H1 (cell line): Measurements from ENCODE around the gene AGAP3.

ENCODE experiments used
- ATF2 ChIP-seq: IDR thresholded peaks from 2 replicates; pipeline ENCODE4 v1.6.1; 2012; ENCODE audit warnings: low read length, inconsistent platforms
- BCL11A ChIP-seq, 2 experiments: IDR thresholded peaks; one replicate each; pipeline ENCODE4 v1.6.1; 2011; ENCODE audit warnings: low read depth in 2 of 2, low read length in 2 of 2, mild to moderate bottlenecking in 2 of 2
- CTCF ChIP-seq, 3 experiments: IDR thresholded peaks; 1 replicate in 2 of 3; 2 replicates in 1 of 3; pipeline versions ENCODE4 v1.5.1 to v1.6.1; 2011; ENCODE audit warnings: low read length in 3 of 3, mild to moderate bottlenecking in 3 of 3, inconsistent platforms in 2 of 3, low read depth in 1 of 3, moderate library complexity in 1 of 3; ENCODE audit not compliant: insufficient read depth in 1 of 3; ENCODE audit errors: control extremely low read depth in 1 of 3
- EZH2 ChIP-seq: fragments of 200-600 bp; sonication (generic); IDR thresholded peaks from 2 replicates; pipeline ENCODE4 v1.7.1; 2012; ENCODE audit warnings: low read depth, mild to moderate bottlenecking, moderate library complexity, low read length, inconsistent platforms; ENCODE audit not compliant: severe bottlenecking
- POLR2AphosphoS5 ChIP-seq: IDR thresholded peaks from 2 replicates; pipeline ENCODE4 v1.6.1; 2011; ENCODE audit warnings: low read depth, low read length
- RXRA ChIP-seq: IDR thresholded peaks from 2 replicates; pipeline ENCODE4 v1.6.1; 2011; ENCODE audit warnings: low read depth, mild to moderate bottlenecking, low read length, moderate library complexity; ENCODE audit not compliant: insufficient read depth
- SAP30 ChIP-seq: fragments of 300-600 bp; sonication (generic); IDR thresholded peaks from 2 replicates; pipeline ENCODE4 v1.7.1; 2012; ENCODE audit warnings: low read length, moderate library complexity, mild to moderate bottlenecking, inconsistent platforms; ENCODE audit not compliant: insufficient read depth, insufficient replicate concordance
- SP1 ChIP-seq: IDR thresholded peaks from 2 replicates; pipeline ENCODE4 v1.6.1; 2011; ENCODE audit warnings: low read depth, low read length
- TAF1 ChIP-seq: IDR thresholded peaks from 2 replicates; pipeline ENCODE4 v1.6.1; 2011; ENCODE audit warnings: mild to moderate bottlenecking, low read depth, low read length
- TBP ChIP-seq: IDR thresholded peaks from 2 replicates; pipeline ENCODE4 v1.6.1; 2011; ENCODE audit warnings: low read depth, low read length, improper control_type of control experiment
- TEAD4 ChIP-seq: IDR thresholded peaks from 2 replicates; pipeline ENCODE4 v1.6.1; 2012; ENCODE audit warnings: low read depth, low read length, inconsistent platforms, mixed read lengths

- TF ChIP-seq ATF2 (no peak), SP1 (no peak), BCL11A (IDR thresholded peaks at IDR 0.05; ENCODE audit: low read depth in 2 of 2, low read length in 2 of 2) (no peak), POLR2AphosphoS5 (no peak), CTCF (IDR thresholded peaks at IDR 0.05; ENCODE audit: control extremely low read depth in 1 of 3, insufficient read depth in 1 of 3, low read depth in 1 of 3, low read length in 3 of 3) (no peak), SAP30 (no peak), TAF1 (no peak), RXRA (no peak), TEAD4 (no peak), EZH2 (no peak), TBP (no peak)
These were observed 3.0 kb upstream of the AGAP3 start, which contains the start of gene TMUB1 for GRCh38 chr7:151083071-151083823.
